ENCODE measurements around the gene SARS2.

SARS2 gene

DNA sequence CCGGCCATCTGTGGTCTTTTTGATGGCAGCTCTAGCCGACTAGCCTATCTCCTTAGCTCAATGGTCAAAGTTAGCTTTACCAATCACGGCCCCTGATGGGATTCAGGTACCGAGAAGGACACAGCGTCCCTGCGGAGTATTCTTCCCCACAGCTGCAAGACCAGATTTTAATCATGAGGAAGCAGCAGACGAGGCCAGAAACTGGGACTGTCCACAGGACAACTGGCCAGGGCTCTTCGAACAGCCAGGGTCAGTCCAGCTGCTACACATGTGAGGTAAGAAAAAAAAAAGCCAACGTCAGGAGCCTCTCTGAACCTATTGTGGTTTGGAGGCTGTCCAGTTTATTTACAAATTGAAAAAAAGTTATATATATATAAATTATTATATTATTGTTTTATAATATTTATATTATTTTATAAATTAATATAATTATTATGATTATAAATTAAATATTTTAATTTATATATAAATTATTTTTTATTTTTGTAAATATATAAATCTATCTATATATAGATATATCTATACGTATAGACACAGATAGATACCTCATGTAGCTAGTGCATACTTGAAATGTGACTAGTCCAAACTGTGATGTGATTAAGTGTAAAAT, 63.3 kb downstream of the SARS2 start:
- DNase-seq (ENCODE audit: low read depth in 1 of 2, low spot score in 1 of 2): no peak

Measured in stimulated activated CD4-positive, alpha-beta T cell treated with anti-CD3 and anti-CD28 coated beads, Interleukin-15, amount 100 ng/mL, for 1 hour (primary cell).